Left renal pelvis (tissue), 4 donors: Measurements from ENCODE around the gene CLCN4. TPM values are rescaled to one million over a fixed set of nuclear protein-coding genes. Genes with fewer than 3 reads are reported as not detected.

Source experiments
- DNase-seq, 4 donors: peaks; one replicate each; pipeline ENCODE4 v3.0.0-alpha.2; 2013; ENCODE audit warnings: low read depth in 4 of 4, low spot score in 3 of 4
- polyA plus RNA-seq, 4 donors: library from polyadenylated mRNA; unstranded; fragments of 120-200 nt; gene quantifications; one replicate each; pipeline ENCODE4 v1.2.1, GENCODE V29; 2013; ENCODE audit not compliant: insufficient read length in 4 of 4

Gene CLCN4
- polyA plus RNA-seq, 4 donors = 3.7 to 6.2 (median 5.4) TPM

GRCh38 chrX:10189317-10190268, 32.8 kb downstream of the CLCN4 start:
- DNase-seq = peak in 3 of 4 donors; percentile 36 to 50 (median 39)

DNA sequence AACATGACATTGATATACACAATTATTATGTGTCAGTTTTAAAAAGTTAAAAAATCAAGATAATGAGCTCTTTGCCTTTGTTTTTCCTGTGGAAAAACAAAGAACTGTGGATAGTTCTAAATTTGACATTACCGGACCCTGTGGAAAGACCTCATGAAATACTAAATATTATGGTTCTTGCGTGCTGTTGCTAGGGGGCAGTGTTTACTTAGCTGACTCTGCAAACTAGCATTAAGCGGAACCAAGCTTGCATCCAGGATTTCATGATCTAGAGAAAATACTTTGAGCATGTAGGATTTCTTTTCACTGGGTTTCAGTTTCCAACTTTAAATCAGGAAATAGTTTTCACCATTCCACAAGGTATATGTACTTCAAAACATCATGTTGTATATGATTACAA, 33.6 kb downstream of the CLCN4 start:
- peak in 2 of 4 donors; percentile 28 to 43 for DNase-seq

DNA sequence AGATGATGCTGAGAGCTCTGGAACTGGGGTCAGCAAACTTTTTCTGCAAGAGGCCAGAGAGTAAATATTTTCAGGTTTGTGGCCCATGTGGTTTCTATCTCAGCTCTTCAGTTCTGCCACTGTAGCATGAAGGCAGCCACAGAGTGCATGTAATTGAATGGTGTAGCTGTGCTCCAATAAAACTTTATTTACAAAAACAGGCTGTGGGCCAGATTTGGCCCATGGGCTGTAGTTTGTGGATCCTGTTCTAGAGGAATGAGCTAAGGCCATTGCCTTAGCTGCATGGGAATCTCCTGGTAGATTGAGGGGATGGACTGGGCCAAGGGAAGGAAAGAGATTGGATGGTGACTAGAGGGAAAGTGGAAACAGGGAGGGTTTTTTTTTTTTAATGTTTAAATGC, 36.8 kb downstream of the CLCN4 start:
- no peak for DNase-seq

DNA sequence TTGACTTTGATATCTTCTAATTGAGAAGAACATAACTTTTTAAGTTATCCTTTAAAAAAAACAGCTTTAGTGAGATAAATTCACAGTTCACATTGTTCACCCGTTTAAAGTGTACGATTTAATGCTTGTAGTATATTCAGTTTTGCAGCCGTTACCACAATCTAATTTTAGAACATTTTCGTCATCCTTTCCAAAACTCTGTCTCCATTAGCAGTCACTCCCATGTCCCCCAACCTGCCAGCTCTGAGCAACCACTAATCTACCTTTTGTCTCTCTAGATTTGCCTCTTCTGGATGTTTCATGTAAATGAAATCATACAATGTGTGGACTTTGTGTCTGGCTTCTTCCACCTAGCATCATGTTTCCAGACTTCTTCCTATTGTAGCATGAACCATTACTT, 38.6 kb downstream of the CLCN4 start:
- DNase-seq = no peak

GRCh38 chrX:10195947-10196346, 39.2 kb downstream of the CLCN4 start:
- DNase-seq = no peak

DNA sequence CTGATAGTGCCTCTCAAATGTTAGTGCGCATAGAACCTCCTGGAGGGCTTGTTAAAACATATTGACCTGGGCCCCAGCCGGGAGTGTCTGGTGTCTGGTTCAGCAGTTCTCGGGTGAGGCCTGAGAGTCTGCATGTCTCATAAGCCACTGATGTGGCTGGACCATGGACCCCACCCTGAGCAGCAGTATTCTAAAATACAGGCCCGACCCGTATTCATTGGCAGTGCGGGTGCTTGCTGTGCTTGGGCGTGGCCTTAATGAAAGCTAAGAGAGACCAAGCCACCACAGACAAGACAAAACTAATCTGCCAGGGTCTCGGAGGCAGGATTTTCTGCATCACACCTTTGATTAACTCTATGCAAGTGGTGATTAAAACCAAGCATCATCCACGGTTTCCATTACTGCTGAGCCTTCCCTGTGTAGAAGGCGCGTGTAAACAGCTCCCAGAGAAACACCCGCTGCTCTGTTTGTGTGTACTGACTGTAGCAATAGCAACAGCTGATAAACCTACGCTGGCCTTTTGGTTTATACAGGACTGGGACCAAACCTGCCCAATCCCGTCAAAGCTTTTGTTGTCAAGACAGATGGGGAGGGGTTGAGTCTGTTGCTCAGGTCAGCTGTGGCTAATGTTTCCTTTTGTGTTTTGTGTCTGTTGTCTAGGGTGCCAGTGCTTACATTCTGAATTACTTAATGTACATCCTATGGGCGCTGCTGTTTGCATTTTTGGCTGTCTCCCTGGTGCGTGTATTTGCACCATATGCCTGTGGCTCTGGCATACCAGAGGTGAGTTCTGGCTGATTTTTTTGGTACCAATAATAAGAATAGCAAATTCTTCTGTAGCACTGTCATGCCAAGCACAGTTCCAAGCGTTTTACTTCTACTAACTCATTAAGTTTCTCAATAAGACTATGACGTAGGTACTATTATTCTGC, 40.8 kb downstream of the CLCN4 start:
- DNase-seq = no peak

DNA sequence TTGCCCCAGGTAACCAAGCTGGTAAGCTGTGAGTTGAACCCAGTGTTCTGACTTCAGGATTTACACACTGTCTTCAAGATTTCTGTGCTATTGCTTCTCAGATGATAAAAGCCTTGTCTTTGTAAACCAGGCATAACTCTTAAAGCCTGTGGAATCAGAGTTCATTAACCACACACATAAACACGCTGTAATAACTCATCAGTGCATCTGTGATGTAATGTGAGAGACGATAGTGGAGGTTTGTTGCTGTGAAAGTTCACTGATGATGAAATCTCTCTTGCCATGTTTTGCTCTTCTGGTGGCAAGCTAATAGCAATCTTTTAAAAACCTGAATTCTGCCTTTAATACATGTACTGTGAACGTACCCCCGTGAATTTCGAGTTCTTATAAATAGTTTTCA, 41.5 kb downstream of the CLCN4 start:
- no peak for DNase-seq

- no peak for DNase-seq
These were observed 42.4 kb downstream of the CLCN4 start for GRCh38 chrX:10199212-10199611.

- DNase-seq = no peak
These were observed 46.8 kb downstream of the CLCN4 start for GRCh38 chrX:10203617-10204016.

- no peak for DNase-seq
These were observed 49.5 kb downstream of the CLCN4 start for GRCh38 chrX:10206317-10206716.

DNA sequence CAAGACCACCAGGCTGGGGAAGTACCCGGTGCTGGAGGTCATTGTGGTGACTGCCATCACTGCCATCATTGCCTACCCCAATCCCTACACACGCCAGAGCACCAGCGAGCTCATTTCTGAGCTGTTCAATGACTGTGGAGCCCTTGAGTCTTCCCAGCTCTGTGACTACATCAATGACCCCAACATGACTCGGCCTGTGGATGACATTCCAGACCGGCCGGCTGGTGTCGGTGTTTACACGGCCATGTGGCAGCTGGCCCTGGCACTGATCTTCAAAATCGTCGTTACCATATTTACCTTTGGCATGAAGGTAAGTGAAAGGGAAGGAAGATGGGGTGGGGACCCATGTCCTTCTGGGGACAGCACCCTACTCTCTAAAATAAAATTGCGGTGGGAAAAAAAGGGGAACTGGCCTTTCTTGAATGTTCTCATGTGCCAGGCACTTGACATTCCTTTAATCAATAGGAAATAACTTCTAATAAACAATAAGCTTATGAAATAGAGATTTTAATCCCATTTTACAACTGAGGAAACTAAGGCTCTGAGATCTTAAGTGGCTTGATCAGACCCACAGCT, 51.6 kb downstream of the CLCN4 start:
- DNase-seq = no peak

GRCh38 chrX:10208953-10209352, 52.2 kb downstream of the CLCN4 start:
- DNase-seq = no peak

DNA sequence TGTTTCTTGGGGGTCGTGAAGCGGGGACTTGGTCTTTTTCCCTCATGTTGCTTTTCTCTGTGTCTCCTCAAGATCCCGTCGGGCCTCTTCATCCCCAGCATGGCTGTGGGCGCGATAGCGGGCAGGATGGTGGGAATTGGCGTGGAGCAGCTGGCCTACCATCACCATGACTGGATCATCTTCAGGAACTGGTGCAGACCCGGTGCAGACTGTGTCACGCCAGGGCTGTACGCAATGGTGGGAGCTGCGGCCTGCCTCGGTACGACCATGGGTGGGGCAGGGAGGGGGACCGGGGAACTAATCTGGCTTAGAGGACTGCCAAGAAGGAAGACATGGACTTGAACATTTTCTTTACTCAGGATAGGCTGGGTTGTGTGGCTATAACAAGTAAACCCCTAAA, 55.6 kb downstream of the CLCN4 start:
- no peak for DNase-seq

DNA sequence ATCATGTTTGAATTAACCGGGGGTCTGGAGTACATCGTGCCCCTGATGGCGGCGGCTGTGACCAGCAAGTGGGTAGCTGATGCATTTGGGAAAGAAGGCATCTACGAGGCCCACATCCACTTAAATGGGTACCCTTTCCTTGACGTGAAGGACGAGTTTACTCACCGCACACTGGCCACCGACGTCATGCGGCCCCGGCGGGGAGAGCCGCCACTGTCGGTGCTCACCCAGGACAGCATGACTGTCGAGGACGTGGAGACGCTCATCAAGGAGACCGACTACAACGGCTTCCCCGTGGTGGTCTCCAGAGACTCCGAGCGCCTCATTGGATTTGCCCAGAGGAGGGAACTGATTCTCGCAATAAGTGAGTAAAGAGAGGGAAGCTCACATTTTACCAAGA, 56.9 kb downstream of the CLCN4 start:
- DNase-seq = no peak

DNA sequence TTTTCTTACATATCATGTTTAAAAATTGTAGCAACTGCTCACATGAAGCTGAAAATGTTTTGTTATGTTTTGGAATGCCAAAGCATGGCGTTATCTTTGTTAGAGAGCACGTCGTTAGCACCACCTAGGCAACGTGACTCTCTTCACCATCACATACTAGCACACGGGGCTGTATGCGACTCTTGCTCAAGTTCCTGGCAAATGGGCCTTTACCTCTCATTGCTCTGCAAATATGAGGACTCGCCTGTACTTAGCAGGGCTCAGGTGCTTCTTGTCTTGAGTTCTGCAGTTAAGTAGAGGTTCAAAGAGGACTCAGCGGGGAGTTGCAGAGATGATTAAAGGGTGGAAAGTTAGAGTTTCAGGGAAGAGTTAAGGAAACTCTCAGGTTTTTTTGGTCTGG, 59.4 kb downstream of the CLCN4 start:
- DNase-seq = no peak

GRCh38 chrX:10217198-10217597, 60.4 kb downstream of the CLCN4 start:
- no peak for DNase-seq

DNA sequence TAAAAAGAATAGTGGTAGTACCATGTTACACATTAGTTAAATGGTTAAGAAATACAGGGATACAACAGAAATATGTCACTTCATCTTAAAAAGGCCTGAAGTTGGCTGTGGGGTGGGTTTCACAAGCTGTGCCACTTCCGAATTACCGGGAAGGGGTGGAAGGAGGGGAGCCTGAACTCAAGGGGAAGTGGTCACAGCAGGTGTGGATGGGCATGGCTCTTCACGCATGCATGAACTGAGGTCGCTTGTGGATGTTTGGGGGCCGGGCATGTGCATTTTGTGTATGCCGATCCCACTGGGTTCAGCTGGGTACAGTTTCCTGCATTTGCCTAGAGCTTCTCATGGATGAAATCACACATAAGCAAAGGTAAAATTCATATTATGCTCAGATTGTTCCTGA, 64.9 kb downstream of the CLCN4 start:
- DNase-seq = no peak

GRCh38 chrX:10223276-10223675, 66.5 kb downstream of the CLCN4 start:
- no peak for DNase-seq

GRCh38 chrX:10223781-10224180, 67.0 kb downstream of the CLCN4 start:
- no peak for DNase-seq

DNA sequence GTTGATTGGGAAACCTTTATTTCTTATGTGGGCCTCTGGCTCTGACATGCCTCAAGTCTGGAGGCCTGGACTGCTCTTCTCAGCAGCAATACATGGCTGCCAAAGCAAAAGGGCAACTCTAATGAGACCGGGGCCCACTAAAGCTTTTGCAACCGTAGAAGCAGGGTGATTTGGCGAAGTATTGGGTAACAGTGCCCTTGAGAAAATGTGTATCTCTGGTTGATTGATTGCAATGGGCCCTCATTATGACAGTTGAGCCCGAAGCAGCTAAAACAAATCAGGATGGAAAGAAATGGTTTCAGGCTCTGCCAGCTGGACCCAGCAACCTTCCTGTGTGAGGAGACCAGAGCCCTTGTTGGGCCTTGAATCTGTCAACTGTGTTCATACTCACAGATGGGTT, 73.4 kb downstream of the CLCN4 start:
- no peak for DNase-seq

GRCh38 chrX:10231461-10231860, 74.7 kb downstream of the CLCN4 start:
- no peak for DNase-seq
